ENCODE data around the gene AEBP1. TPM values are rescaled to one million over a fixed set of nuclear protein-coding genes. Genes with fewer than 3 reads are reported as not detected.

The AEBP1 gene
- total RNA-seq, 1 donor = 168 TPM

DNA sequence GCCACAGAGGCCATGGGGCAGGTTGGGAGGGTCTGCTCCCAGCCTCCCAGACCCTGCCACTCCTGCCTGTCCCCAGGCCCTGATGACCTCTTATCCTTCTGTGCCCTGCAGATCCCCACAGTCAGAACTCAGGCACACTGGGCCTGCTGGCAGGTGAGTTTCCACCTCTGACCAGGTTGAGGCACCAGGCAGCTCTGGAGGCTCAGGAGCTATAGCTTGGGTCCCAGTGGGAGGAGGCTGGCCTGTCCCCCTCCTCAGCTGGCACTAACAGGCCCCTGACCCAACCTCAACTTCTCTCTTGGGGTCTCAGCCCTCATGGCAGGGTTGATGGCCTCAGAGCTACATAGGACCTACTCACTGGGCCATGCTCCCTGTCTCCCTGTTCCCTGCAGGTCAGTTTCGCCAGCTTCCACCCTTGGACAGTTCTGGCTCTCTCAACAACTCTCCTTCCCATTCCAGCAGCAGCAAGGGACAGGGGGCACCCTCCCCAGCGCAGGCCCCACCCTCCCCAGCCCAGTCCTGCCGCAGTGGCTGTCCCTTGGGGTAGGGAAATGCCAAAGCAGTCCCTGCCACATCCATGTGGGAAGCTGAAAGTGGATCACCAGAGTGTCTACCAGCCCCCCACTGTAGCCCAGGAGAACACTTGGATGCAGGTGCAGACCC, 2.7 kb upstream of the AEBP1 start:
- DNase-seq (ENCODE audit: low read depth) = no peak
- no peak overlapping the region for H3K4me3 ChIP-seq (ENCODE audit: low read depth, low read length)
- TF ChIP-seq, protein P1, sequence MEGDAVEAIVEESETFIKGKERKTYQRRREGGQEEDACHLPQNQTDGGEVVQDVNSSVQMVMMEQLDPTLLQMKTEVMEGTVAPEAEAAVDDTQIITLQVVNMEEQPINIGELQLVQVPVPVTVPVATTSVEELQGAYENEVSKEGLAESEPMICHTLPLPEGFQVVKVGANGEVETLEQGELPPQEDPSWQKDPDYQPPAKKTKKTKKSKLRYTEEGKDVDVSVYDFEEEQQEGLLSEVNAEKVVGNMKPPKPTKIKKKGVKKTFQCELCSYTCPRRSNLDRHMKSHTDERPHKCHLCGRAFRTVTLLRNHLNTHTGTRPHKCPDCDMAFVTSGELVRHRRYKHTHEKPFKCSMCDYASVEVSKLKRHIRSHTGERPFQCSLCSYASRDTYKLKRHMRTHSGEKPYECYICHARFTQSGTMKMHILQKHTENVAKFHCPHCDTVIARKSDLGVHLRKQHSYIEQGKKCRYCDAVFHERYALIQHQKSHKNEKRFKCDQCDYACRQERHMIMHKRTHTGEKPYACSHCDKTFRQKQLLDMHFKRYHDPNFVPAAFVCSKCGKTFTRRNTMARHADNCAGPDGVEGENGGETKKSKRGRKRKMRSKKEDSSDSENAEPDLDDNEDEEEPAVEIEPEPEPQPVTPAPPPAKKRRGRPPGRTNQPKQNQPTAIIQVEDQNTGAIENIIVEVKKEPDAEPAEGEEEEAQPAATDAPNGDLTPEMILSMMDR (IDR thresholded peaks at IDR 0.05; ENCODE audit: insufficient read depth, low read length) = no peak

DNA sequence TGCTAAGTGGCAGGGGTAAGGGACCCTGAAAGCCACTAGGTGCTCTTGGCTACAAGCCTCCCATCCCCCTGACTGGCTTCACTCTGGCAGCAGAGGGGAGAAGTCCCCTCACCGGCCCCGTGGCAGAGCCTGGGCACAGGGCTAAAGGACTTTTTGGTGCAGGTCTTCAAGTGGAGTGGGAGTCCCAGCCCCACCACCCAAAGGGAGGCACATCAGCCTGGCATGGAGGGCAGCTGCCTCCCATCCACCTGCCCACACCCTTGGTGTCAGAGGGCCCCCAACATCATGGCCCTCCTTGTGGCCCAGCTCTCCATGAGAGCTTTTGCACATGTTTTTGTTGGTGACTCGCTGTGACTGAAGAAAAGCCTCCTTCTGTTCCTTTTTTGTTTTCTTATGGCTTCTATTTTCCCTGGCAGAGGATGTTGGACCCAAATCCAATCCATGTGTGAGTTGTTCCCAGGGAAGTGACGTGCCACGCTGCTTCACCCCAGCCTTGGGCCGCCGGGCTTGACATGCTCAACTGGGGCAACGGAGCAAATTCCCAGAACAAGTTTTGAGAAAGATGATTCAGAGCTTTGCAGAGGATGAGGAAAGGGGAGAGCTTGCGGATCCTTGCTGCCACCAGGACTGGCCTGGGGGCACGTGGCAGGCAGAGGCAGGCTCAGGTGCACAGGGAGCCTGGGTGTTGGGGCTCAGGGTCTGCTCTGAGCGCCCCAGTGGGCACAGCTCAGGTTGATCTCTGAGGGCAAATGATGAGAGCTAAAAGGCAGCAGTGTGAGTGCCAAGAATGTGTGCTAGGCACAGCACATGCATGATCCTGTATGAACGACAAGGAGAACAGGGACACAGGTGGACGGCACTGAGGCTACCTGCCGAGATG, 1.9 kb upstream of the AEBP1 start:
- DNase-seq (ENCODE audit: low read depth) = peak; percentile 86
- H3K4me3 ChIP-seq (ENCODE audit: low read depth, low read length) = no peak overlapping the region
- TF ChIP-seq, protein P1 (IDR thresholded peaks at IDR 0.05; ENCODE audit: insufficient read depth, low read length) = no peak

DNA sequence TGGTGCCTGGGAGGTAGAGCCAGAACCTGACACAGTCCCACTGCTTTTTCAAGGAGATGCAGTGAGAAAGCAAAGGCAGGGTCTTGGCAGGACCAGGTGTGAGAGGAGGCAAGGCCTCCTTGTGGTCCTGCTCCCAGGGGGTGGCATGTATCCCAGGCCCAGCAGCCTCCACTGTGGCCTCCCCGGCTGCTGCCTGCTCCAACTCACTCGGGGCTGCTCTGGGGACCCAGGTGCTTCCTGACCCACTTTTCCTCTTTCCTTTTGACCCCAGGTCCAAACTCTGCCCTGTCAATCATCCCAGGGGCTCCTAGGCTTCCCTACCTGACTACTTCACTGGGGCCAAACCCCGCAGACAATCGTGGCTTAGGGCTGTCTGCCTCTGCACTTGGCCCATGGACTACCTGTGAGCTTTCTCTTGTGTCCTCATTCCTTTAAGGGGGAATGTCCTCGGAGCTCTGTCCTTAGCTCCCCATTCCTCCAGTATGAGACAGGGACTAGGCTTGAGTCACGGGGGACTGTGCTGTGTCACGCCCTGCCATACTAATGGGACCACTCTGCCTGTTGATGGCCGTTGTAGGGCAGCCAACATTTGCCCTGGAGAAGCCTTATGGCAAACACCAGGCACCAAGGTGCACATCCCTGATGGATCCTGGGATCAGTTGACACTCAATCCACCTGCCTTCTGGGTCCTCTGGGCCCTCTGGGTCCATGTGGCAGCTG, 1.1 kb upstream of the AEBP1 start:
- H3K4me3 ChIP-seq (ENCODE audit: low read depth, low read length) = no peak overlapping the region
- TF ChIP-seq, protein P1 (IDR thresholded peaks at IDR 0.05; ENCODE audit: insufficient read depth, low read length) = no peak
- no peak for DNase-seq (ENCODE audit: low read depth)

DNA sequence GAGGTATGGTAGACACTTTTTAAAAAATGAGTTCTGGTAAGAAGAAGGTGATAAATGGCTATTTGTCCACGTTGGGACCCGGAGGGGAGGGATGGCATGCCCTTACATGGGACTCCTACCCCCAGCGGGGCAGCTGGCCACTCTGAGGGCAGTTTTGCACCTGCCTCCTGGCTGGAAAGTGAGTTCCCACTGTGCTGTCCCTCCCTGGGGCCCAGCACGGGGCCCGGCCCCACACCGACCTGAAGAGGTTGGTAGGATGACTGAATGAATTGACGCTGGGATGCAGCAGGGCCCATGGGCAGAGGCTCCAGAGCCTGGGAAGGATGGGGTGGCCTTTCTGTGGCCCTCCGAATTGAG, 601 bp upstream of the AEBP1 start:
- H3K4me3 ChIP-seq (ENCODE audit: low read depth, low read length) = no peak overlapping the region
- TF ChIP-seq, protein P1 (IDR thresholded peaks at IDR 0.05; ENCODE audit: insufficient read depth, low read length) = no peak
- no peak for DNase-seq (ENCODE audit: low read depth)

DNA sequence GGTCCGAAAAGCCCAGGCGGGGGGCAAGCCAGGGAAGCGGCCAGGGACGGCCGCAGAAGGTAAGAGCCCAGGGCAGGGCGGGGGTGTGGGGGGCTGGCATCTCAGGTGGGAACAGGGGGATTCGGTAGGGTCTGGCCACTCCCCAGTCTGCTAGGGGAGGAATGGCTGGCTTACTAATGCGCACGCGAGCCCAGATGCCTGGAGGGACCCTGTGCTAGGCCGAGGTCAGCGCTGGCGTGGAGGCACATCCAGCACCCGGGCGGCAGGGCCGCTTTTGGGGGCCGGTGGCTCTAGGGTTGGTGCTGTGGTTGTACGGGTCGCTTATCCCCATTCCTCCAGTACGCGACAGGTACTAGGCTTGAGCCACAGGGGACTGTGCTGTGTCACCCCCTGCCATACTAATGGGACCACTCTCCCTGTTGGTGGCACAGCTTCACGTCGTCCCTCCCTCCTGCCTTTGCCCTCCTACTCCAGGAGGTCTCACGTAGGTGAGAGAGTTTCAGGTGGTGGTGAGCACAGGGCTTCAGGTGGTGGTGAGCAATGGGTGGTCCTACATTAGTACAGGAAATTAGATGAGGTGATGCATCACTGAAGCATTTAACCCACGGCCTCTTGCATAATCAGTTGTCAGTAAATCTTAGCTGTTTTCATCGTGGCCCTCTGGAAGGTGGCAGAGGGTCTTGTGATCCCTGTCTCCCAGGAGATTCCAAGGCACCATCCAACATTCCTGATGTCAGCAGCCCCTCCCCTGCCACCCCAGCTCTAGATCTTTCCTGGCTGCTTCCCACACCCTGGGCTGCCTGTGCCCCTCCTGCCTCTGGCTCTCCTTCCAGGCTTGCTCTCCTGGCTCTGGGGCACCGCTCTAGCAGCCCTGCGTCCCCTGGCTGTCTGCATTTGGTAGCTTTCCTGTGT, 971 bp downstream of the AEBP1 start:
- TF ChIP-seq, protein P1 (IDR thresholded peaks at IDR 0.05; ENCODE audit: insufficient read depth, low read length) = peak; percentile 19
- peak overlapping the region; percentile 95 for H3K4me3 ChIP-seq (ENCODE audit: low read depth, low read length)

DNA sequence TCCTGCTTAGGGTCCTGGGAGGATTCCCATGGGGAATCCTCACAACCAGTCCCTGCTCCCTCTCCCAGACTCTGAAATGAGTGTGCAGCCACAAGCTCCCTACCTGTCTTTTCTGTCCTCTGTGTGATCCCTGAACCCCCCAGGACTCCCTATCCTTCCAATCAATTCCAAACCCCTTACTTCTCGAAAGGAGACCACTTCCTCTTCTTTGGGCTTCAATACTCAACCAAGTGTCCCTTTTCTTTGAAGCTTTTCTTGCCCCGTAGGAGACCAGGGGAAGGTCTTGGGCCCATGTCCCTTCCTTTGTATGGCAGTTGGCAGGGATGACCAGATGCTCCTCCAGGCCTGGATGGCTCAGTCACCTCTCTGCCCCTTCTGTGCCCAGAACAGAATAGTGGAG, 1.7 kb downstream of the AEBP1 start:
- no peak for DNase-seq (ENCODE audit: low read depth)
- peak overlapping the region; percentile 95 for H3K4me3 ChIP-seq (ENCODE audit: low read depth, low read length)
- TF ChIP-seq, protein P1 (IDR thresholded peaks at IDR 0.05; ENCODE audit: insufficient read depth, low read length) = no peak

More for the DNA sequence above, 971 bp downstream of the AEBP1 start:
- peak; percentile 76 for DNase-seq (ENCODE audit: low read depth)
